ENCODE results near the gene FAM111B. TPM values are rescaled to one million over a fixed set of nuclear protein-coding genes. Genes with fewer than 3 reads are reported as not detected.

The FAM111B gene
- total and polyA plus RNA-seq, 7 experiments from 2014 or later, result 0.11 to 79.8 (median 0.42) TPM; not detected in 3

DNA sequence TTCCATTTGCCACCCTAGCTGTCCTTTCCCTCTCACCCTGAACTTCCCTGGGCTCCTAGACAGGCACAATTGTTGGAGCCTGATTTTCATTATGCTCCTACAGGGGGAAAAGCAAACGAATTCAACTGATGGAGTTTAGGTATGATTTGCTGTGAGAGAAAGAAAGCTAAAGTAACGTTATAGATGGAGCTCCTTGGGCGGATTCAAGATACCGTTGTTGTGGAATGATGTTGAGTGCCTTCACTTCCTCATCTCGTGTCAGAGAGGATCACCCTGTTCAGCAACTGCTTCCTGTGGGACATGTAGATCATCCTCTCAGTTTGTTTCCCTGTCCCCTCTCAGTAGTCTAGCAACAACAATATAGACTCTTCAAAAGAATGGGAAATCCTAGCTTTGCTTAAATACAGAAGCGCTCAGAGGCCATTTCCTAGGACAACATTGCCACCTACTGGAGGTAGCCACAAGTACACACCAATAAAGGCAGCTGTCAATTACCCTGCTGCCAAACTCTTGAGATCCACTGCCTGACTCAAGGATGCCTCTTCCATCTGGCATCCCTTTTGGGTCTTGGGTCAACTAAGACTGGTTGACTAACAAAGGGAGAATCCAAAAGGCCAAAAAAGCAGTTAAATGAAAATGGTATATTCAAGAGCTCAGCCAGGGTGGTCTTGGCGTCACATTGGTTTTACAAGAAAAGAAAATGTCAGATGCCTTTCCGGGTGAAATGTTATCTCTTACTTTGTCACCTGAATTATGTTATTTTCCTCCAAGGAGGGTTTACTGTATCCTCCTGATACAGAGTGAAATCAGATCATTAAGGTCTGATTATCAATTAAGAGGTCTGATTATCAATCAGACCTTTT is 51.4 kb downstream of the FAM111B start:
- H3K27ac ChIP-seq (ENCODE audit: low read depth, low read length), result no peak overlapping the region
- Mint-ChIP-seq H3K27ac (peak overlapping the region in 7 of 9 donors; percentile 8 to 65 (median 50)), H3K9me3 (no peaks in the 10 kb centered on the region), H3K4me3 (peak overlapping the region in 1 of 10 donors; percentile 18), H3K4me1 (peaks cover 4 to 16% (median 5%) of the 10 kb centered on the region in 7 donors), H3K36me3 (peaks cover 0 to 12% (median 0%) of the 10 kb centered on the region in 5 donors), H3K27me3 (peaks cover 9 to 14% (median 9%) of the 10 kb centered on the region in 5 donors)
- H3K9me3 ChIP-seq (ENCODE audit: control insufficient read depth in 2 of 3, low read length in 3 of 3), result no peaks in the 10 kb centered on the region
- H3K4me3 ChIP-seq (ENCODE audit: low read length), result no peak overlapping the region
- no peaks in the 10 kb centered on the region for H3K27me3 ChIP-seq (ENCODE audit: control insufficient read depth in 2 of 2, insufficient read depth in 2 of 2, low read length in 2 of 2)
- DNase-seq (peak in 8 of 9 donors; percentile 53 to 75 (median 70)), ATAC-seq (peak; percentile 97)
- H3K4me1 ChIP-seq (ENCODE audit: control insufficient read depth in 2 of 2, insufficient read depth in 2 of 2, low read length in 2 of 2), result no peaks in the 10 kb centered on the region
- H3K36me3 ChIP-seq (ENCODE audit: control insufficient read depth in 2 of 3, insufficient read depth in 3 of 3, low read length in 3 of 3), result no peaks in the 10 kb centered on the region
- CTCF ChIA-PET, result interaction anchor here (0.6 to 3.6 kb wide), 26 partner anchors 9 to 1809 kb away, joined by 3 to 31 read pairs (median 5); partner anchors contain the start of genes DTX4 and FAM111A
- intact Hi-C loops (cut with micrococcal nuclease), result loop anchor here (1.0 to 10.0 kb wide), 9 partner anchors 16 to 504 kb away; partner anchors contain the start of gene FAM111A (in 2 of the 2)
- POLR2A ChIA-PET, result interaction anchor here (0.6 to 1.7 kb wide), 4 partner anchors 10 to 274 kb away, joined by 4 to 10 read pairs (median 6); partner anchors contain the start of gene FAM111A

DNA sequence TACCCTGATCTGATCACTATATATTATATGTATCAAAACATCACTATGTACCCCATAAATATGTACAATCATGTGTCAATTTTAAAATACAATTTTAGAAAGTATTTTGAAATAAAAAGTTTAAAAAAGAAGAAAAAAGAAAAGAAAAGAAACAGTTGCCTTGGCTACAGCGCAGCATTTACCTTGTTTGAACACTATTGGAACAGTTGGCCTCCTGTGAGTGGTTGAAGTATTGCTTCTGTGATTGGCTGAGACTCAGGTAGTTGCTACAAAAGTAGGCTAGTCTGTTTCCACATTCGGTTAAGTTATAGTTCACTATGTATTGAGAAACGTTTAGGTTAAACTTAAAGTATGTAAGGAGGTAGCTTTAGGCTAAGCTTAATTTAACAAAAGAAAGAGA is 57.0 kb downstream of the FAM111B start:
- H3K9me3 ChIP-seq (ENCODE audit: control insufficient read depth in 2 of 3, low read length in 3 of 3), result no peaks in the 10 kb centered on the region
- intact Hi-C loops (cut with micrococcal nuclease), result no loop called here
- POLR2A ChIA-PET, result no interaction called here
- no peak for ATAC-seq
- H3K27ac ChIP-seq (ENCODE audit: low read depth, low read length), result no peak overlapping the region
- Mint-ChIP-seq H3K27ac (no peak overlapping the region), H3K27me3 (peaks cover 18 to 40% (median 22%) of the 10 kb centered on the region in 5 donors), H3K4me3 (no peak overlapping the region), H3K36me3 (no peaks in the 10 kb centered on the region), H3K4me1 (peaks cover 0 to 3% (median 0%) of the 10 kb centered on the region in 7 donors), H3K9me3 (no peaks in the 10 kb centered on the region)
- no peak for DNase-seq
- H3K4me3 ChIP-seq (ENCODE audit: low read length), result no peak overlapping the region
- CTCF ChIA-PET, result interaction anchor here (0.7 to 1.1 kb wide), 2 partner anchors 9 to 71 kb away, joined by 4 to 7 read pairs; no protein-coding TSS in a partner anchor
- no peaks in the 10 kb centered on the region for H3K36me3 ChIP-seq (ENCODE audit: control insufficient read depth in 2 of 3, insufficient read depth in 3 of 3, low read length in 3 of 3)
- no peaks in the 10 kb centered on the region for H3K4me1 ChIP-seq (ENCODE audit: control insufficient read depth in 2 of 2, insufficient read depth in 2 of 2, low read length in 2 of 2)
- H3K27me3 ChIP-seq (ENCODE audit: control insufficient read depth in 2 of 2, insufficient read depth in 2 of 2, low read length in 2 of 2), result no peaks in the 10 kb centered on the region

DNA sequence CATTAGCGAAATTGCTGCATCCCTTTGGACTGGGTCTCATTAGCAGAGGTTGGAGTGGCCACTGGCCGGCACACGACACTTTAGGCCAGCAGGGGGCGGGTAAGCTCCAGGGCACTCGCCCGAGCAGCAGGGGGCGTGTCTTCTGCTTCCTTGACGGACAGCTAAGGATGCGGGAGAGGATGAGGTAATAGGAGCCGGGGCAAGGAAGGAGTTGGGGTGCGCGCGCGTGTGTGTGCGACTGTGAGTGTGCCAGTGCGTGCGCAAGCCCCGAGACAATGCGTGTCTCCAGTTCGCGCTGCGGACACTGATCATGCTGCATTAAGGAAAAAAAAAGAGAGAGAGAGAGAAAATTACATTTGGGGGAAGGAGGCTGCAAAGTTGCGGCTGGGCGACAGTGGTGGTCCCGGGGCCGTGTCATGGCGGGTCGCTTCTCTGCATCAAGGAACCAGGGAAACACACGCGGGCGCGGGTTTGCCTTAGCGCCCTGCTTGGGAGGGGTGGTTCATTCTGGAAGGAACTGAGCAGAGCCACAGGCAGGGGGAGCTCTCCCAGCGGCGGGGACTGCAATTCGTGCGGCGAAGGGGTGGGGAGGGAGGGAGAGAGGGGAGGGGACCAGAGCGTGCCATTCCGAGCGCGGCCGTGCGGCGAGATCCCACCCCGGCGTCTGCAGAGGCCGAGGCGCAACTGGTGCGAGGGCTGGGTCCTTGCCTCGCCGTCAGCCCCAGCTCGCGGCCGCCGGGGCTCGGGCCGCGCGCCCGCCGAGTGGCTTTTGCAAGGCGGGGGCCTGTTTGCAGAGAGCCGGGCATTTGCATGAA is 64.7 kb downstream of the FAM111B start, which contains the start of gene DTX4:
TSS of gene DTX4 (plus strand) at position 625 of the 815 bp plus-strand sequence. CDS start 464 bp downstream, outside the sequence.
- Mint-ChIP-seq H3K9me3 (no peaks in the 10 kb centered on the region), H3K36me3 (no peaks in the 10 kb centered on the region), H3K4me3 (peak within 1 kb of the TSS; percentile 81 to 92 (median 89)), H3K27ac (peak within 1 kb of the TSS in 5 of 9 donors; percentile 13 to 75 (median 65)), H3K4me1 (peaks cover 0 to 16% (median 10%) of the 10 kb centered on the region in 7 donors), H3K27me3 (peaks cover 0 to 43% (median 7%) of the 10 kb centered on the region in 5 donors)
- peak; percentile 94 for ATAC-seq
- no peaks in the 10 kb centered on the region for H3K9me3 ChIP-seq (ENCODE audit: control insufficient read depth in 2 of 3, low read length in 3 of 3)
- peak within 1 kb of the TSS; percentile 10 for H3K27ac ChIP-seq (ENCODE audit: low read depth, low read length)
- no peaks in the 10 kb centered on the region for H3K36me3 ChIP-seq (ENCODE audit: control insufficient read depth in 2 of 3, insufficient read depth in 3 of 3, low read length in 3 of 3)
- no peaks in the 10 kb centered on the region for H3K27me3 ChIP-seq (ENCODE audit: control insufficient read depth in 2 of 2, insufficient read depth in 2 of 2, low read length in 2 of 2)
- peaks cover 4 to 7% of the 10 kb centered on the region in 2 donors for H3K4me1 ChIP-seq (ENCODE audit: control insufficient read depth in 2 of 2, insufficient read depth in 2 of 2, low read length in 2 of 2)
- CTCF ChIA-PET, result interaction anchor here (0.5 to 3.8 kb wide), 28 partner anchors 9 to 943 kb away, joined by 3 to 59 read pairs (median 5); partner anchors contain the start of genes FAM111A, MPEG1 and OR10Q1
- intact Hi-C loops (cut with micrococcal nuclease), result loop anchor here (1.0 to 10.0 kb wide), 13 partner anchors 11 to 631 kb away; partner anchors contain the start of genes FAM111A (in 1 of the 2) and STX3 (in 1 of the 2)
- DNase-seq, result peak; percentile 69 to 87 (median 84)
- peak within 1 kb of the TSS; percentile 85 for H3K4me3 ChIP-seq (ENCODE audit: low read length)
- POLR2A ChIA-PET, result interaction anchor here (1.0 kb wide), 1 partner anchor 95 kb away, joined by 4 read pairs; no protein-coding TSS in a partner anchor

DNA sequence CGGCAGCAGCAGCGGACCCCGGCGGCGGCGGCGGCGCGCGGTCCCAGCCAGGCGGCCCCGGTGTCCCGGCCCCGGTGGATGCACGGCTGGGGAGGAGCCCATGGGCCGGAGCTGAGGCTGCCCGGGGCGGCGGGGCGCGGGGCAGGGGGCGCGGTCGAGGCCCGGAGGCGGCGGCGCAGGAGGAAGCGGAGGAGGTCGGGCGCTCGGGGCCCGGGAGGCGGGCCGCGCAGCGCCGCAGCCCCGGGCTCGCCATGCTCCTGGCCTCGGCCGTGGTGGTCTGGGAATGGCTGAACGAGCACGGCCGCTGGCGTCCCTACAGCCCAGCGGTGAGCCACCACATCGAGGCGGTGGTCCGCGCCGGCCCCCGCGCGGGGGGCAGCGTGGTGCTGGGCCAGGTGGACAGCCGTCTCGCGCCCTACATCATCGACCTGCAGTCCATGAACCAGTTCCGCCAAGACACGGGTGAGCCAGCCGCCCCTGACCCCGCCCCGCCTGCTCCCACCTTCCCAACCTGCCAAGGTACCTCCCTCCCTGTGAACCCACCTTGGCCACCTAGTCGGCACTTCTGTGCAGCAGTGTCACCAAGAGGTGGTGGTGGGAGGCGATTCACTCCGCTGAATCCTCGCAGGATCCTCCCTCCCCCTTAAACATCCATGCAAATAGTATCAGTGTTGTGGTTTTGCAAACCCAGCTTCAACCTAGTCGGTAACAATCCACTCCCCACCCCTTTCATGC is 65.5 kb downstream of the FAM111B start:
- Mint-ChIP-seq H3K9me3 (no peaks in the 10 kb centered on the region), H3K27me3 (peaks cover 0 to 43% (median 7%) of the 10 kb centered on the region in 5 donors), H3K4me3 (peak overlapping the region; percentile 81 to 92 (median 89)), H3K27ac (peak overlapping the region in 5 of 9 donors; percentile 13 to 75 (median 65)), H3K36me3 (no peaks in the 10 kb centered on the region), H3K4me1 (peaks cover 0 to 16% (median 10%) of the 10 kb centered on the region in 7 donors)
- H3K4me1 ChIP-seq (ENCODE audit: control insufficient read depth in 2 of 2, insufficient read depth in 2 of 2, low read length in 2 of 2), result peaks cover 4 to 7% of the 10 kb centered on the region in 2 donors
- DNase-seq (peak in 4 of 9 donors; percentile 21 to 37 (median 30)), ATAC-seq (peak; percentile 19)
- no peaks in the 10 kb centered on the region for H3K36me3 ChIP-seq (ENCODE audit: control insufficient read depth in 2 of 3, insufficient read depth in 3 of 3, low read length in 3 of 3)
- H3K9me3 ChIP-seq (ENCODE audit: control insufficient read depth in 2 of 3, low read length in 3 of 3), result no peaks in the 10 kb centered on the region
- intact Hi-C loops (cut with micrococcal nuclease), result loop anchor here (1.0 to 10.0 kb wide), 5 partner anchors 382 to 630 kb away; partner anchors contain the start of gene STX3 (in 1 of the 2)
- no peaks in the 10 kb centered on the region for H3K27me3 ChIP-seq (ENCODE audit: control insufficient read depth in 2 of 2, insufficient read depth in 2 of 2, low read length in 2 of 2)
- ChIA-PET POLR2A (interaction anchor here (0.8 to 1.0 kb wide), 2 partner anchors 94 to 101 kb away, joined by 4 read pairs; no protein-coding TSS in a partner anchor), CTCF (interaction anchor here (0.6 to 3.8 kb wide), 17 partner anchors 8 to 944 kb away, joined by 3 to 59 read pairs (median 6); partner anchors contain the start of genes FAM111A, MPEG1 and OR10Q1)
- H3K4me3 ChIP-seq (ENCODE audit: low read length), result peak overlapping the region; percentile 85
- H3K27ac ChIP-seq (ENCODE audit: low read depth, low read length), result no peak overlapping the region

DNA sequence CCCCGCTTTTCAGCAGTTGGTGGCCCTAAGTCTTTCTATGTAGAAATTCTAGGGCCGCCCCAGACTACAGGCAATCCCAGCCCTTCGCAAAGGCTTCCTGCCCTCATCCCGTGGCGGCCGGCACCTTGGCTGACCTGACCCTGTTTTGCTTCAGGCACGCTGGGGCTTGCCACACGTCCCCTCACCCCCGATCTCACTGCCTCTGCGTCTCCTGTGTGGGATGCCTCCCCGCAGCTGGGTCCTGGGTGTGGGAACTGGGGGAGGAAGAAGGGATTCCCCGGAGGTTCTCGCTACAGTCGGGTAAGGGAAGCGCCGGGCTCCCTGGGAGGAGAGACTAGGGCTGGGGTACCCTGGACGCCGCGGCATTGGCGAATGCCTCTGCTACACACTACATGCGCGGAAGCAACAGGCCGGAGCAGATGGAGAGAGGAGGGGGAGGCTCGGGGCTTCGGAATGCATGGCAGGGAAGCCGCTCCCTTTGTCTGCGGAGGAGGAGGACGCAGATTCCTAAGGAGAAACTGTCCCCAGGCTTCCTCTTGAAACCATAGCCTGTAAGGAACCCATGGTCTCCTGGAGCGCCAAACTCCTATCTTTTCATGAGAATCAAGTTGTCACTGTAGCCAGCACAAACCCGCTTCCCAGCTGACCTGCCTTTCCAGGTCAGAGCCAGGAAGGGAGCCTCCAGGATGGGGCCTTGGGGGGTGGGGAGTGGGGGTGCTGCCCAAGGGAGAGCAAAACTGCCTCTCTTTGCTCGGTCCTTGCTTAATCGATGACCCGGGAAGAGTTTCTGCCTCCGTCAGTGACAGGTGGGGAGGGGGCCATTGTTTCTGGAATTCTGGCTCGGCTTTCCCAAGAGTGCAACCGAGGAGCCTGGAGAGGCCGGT is 66.3 kb downstream of the FAM111B start:
- Histone ChIP-seq H3K27me3 (ENCODE audit: control insufficient read depth in 2 of 2, insufficient read depth in 2 of 2, low read length in 2 of 2) (no peaks in the 10 kb centered on the region), H3K4me1 (ENCODE audit: control insufficient read depth in 2 of 2, insufficient read depth in 2 of 2, low read length in 2 of 2) (peaks cover 4 to 7% of the 10 kb centered on the region in 2 donors), H3K4me3 (ENCODE audit: low read length) (peak overlapping the region; percentile 63), H3K27ac (ENCODE audit: low read depth, low read length) (no peak overlapping the region), H3K36me3 (ENCODE audit: control insufficient read depth in 2 of 3, insufficient read depth in 3 of 3, low read length in 3 of 3) (no peaks in the 10 kb centered on the region), H3K9me3 (ENCODE audit: control insufficient read depth in 2 of 3, low read length in 3 of 3) (no peaks in the 10 kb centered on the region)
- Mint-ChIP-seq H3K4me1 (peaks cover 0 to 16% (median 10%) of the 10 kb centered on the region in 7 donors), H3K9me3 (no peaks in the 10 kb centered on the region), H3K36me3 (no peaks in the 10 kb centered on the region), H3K27me3 (peaks cover 0 to 48% (median 7%) of the 10 kb centered on the region in 5 donors), H3K4me3 (peak overlapping the region; percentile 81 to 92 (median 89)), H3K27ac (peak overlapping the region in 4 of 9 donors; percentile 42 to 75 (median 66))
- DNase-seq (peak in 3 of 9 donors; percentile 8 to 30 (median 24)), ATAC-seq (no peak)
- ChIA-PET CTCF (interaction anchor here (0.6 to 4.2 kb wide), 5 partner anchors 9 to 94 kb away, joined by 3 to 59 read pairs (median 4); no protein-coding TSS in a partner anchor), POLR2A (interaction anchor here (0.6 to 0.8 kb wide), 2 partner anchors 76 to 100 kb away, joined by 3 to 4 read pairs; no protein-coding TSS in a partner anchor)
- intact Hi-C loops (cut with micrococcal nuclease), result loop anchor here (5.0 to 10.0 kb wide), 4 partner anchors 381 to 591 kb away; partner anchors contain the start of gene STX3 (in 1 of the 2)

Data from naive thymus-derived CD4-positive, alpha-beta T cell (primary cell).